ENCODE results near the gene RET.

RET gene

DNA sequence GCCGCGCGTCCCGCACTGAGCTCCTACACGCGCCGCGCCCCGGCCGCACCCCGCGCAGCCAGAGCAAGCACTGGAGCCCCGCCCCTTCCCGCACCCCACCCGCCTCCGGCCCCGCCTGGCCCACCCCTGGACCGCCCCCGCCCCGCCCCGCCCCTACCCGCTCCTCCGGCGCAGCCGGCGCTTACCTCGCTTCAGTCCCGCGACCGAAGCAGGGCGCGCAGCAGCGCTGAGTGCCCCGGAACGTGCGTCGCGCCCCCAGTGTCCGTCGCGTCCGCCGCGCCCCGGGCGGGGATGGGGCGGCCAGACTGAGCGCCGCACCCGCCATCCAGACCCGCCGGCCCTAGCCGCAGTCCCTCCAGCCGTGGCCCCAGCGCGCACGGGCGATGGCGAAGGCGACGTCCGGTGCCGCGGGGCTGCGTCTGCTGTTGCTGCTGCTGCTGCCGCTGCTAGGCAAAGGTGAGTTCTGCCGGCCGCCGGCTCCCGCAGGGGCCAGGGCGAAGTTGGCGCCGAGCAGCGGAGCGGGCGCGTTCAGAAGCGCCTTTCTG, at the start of gene RET:
RET (plus strand) TSS at position 194 of the 545 bp plus-strand sequence; CDS start at position 384, 190 bp downstream.
- DNase-seq, result no peak

DNA sequence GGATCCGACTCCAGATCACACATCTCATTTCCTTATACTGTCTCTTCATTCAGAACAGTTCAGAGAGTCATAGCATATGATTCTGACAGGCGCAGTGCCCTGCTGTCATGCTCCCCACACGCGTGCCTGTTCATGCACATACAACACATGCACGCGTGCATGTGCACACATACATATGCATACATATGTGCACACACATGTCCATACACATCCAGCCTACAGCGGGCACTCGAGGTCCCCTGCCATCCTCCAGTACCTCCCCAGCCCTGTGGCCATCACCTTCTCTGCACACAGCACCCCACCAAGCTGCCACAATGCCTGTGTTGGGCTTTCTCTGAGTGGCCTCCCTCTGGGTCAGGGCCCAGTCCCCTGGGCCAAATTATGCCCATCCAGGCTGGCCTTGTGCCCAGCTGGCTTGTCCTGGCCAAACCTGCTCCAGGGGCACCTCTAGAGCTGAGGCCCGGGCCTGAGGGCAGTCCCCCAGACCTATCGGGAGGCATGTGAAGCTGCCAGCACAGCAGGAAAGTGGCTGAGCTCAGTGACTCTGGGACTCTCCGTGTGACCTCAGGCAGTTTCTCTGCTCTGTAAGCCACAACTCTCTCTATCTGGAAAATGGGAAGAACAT, 49.4 kb upstream of the RET start:
- no peak for DNase-seq

DNA sequence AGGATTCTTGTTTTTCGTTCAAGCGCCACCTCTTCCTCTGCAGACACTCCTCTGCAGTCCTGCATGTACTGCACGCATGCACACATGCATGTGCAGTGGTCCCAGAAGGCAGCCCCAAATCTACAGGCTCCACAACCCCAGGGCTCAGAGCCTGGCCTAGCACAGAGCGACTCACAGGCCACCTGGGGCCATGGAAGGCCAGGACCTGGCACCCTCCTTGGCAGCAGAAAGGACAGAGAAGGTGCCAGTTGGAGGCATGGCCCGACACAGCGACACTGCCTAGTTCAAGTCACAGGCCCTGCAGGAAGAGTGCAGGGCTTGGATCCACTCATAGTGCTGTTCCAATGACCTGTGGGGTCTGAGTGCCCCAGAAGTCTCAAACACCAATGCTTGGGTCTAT, 48.7 kb upstream of the RET start:
- DNase-seq, result no peak

DNA sequence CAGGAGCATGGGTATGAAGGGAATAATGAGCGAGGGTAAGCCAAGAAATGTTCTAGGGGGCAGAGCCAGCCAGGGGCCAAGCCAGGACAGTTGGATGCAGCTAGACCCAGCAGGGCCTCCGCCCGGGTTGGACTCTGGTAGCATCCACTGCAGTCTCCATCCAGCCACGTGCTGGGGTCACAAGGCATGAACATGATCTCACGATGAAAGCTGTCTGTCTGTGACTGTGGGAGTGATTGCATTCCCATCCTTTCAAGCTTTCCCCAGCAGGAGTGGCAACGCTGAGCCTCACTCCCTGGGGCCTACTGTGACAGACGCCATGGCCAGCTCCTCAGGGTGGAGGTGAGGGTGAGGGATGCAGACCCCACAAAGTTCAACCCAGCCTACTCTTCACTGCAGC, 47.8 kb upstream of the RET start:
- no peak for DNase-seq

DNA sequence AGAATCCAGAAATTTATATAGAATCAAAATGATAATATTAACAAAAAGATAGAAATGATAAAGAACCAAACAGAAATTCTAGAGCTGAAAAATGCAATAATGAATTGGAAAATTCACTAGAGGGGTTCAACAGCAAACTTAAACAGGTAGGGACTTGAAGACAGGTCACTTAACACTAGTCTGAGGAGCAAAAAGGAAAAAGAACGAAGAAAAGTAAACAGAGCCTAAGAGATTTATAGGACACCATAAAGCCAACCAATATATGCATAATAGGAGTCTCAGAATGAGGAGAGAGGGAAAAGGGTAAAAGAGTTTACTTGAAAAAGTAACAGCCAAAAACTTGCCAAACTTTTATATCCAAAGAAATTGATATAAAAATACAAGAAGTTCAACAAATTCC, 44.3 kb upstream of the RET start:
- DNase-seq, result no peak

DNA sequence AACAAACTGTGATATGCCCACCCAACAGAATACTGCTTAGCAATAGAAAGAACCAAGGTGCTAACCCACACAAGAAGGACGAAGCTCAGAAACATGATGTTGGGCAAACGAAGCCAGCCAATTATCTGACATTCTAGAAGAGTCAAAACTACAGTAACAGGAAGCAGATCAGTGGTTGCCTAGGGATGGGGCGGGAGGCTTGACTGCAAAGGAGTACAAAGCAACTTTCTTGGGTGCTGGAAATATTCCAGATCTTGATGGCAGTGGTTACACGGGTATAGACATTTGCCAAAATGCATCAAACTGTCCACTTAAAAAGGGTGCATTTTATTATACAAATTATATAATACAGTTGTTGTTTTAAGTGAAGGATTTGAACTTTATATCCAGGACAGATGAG, 41.1 kb upstream of the RET start:
- DNase-seq, result no peak

DNA sequence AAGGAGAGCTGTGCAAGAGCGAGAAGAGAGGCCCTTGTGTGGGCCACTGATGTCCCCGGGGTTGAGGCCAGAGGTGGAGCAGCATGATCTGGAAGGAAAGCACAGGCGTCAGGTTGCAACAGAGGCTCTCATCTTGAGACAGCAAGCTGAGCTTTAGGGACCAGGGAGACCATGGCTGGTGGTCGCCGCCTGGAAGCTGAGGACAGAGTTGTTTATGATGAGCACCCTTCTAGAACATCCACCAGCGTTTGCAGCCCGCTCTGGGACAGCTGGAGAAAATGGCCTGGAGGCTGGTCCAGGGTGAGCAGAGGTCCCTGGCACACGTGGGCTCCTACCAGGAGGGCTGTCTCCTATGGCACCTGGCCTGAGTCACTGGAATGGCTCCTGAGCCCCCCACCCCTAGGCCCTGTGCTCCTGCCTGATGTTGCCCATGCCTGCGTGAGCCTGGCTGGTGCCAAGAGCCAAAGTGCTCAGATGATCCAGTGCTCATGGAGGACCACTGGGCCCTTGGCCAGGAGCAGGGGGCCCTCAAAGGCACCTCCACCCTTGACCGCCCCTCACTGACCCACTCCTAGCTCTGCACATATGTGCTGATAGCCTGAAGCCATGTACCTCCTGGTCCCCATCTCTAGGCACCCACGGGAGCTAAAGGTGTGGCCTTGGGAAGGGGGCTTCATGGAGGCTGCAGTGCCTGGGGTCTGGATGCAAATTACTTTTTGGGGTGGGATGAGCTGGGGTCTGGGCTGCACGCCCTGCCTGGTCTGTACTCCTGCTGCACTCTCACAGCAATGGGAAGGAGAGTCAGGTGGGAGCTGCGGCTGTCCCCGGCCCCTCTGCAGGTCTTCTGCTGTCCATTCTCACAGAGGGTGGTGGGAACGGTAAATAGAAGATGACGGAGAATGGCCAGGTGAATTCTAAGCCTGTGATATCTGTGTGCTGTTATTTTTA, 40.1 kb upstream of the RET start:
- DNase-seq, result no peak

DNA sequence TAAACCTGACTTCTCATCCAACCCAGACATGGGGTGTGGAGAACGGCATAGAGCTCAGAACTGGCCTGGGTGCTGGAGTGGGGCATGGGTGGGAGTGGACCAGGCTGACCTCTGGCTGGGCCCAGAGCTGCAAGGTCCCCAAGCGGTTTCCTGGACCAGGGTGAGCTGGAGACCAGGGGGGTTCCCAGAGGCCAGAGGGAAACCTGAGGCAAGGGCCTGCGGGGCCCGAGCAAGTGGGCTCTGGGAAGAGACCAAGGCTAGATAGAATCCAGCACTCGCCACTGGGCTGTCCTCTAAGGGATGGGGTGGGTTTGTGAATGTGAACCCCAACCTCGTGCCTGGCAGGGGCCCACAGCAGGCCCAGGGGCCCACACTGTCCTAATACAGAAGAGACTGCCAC, 39.4 kb upstream of the RET start:
- no peak for DNase-seq

DNA sequence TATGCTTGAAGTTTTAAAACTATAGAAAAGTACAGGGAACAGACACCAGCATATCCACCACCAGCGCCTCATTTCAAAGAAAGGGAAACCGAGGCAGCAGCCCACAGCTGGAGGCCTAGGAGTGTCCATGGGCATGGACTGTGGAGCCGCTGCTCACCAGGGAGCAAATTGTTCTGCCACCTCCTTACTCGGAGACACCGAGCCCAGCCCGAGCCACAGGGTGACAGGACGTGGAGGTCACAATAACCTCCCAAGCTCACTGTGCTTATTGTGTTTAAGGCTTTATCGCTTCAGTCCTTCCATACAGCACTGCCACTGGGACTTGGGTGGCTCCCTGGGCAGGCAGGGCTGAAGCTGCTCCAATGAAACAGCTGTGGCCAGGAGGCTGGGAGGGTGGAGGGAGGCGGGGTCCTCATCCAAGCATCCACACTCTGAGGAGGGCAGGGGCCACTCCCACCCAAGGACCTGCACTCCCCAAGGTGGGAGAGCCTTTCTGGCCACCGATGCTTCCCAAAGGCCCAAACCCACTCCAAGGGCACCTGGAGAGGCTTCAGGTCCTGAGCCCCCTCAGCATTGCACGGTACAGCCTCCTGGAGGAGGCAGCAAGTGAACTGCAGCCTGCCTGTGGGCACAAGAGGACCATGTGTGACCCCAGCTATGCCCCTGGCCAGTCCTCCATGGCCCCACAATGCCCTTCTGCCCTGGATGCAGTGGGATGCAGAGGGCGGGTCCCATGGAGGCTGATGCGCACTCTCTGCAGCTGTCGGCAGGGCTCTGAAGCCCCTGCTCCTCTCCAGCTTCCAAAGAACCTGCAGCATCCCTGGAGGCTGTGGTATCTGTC, 38.7 kb upstream of the RET start:
- DNase-seq, result no peak

DNA sequence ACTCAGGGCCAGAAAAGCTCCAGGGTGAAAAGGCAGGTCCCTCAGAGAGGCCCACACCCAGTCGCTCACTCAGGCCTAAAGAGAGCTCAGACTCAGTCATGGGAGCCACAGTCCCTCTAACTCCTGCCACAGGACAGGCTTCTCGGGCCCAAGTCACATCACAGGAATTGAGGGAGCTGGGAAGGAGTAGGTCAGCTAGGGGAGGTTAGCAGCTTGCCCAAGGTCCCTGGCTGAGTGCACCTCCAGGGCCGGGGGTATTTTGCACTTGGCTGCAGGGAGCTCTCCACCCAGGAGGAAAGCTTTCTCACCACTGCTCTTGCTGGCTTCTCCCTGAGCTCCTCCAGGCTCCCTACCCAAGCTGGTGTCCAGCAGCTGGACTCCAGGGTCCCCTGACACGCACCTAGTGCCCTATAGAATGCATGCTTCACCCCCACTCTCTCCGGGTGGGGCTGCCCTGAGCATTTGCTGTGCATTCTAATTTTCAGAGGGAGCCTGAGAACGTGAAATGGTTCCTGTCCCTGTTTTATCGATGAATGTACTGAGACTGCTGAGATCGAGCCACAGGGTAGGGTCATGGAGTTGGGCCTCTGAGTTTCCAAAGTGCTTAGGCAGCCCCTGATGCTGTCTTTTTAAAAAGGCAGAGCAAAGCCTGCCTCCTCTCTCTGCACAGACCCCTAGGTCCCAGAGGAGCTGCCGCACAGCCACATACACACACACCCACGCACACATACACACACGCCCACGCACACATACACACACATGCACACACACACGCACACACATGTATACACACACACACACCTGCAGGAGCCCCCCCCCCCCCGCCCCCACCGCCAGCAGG, 37.9 kb upstream of the RET start:
- no peak for DNase-seq

DNA sequence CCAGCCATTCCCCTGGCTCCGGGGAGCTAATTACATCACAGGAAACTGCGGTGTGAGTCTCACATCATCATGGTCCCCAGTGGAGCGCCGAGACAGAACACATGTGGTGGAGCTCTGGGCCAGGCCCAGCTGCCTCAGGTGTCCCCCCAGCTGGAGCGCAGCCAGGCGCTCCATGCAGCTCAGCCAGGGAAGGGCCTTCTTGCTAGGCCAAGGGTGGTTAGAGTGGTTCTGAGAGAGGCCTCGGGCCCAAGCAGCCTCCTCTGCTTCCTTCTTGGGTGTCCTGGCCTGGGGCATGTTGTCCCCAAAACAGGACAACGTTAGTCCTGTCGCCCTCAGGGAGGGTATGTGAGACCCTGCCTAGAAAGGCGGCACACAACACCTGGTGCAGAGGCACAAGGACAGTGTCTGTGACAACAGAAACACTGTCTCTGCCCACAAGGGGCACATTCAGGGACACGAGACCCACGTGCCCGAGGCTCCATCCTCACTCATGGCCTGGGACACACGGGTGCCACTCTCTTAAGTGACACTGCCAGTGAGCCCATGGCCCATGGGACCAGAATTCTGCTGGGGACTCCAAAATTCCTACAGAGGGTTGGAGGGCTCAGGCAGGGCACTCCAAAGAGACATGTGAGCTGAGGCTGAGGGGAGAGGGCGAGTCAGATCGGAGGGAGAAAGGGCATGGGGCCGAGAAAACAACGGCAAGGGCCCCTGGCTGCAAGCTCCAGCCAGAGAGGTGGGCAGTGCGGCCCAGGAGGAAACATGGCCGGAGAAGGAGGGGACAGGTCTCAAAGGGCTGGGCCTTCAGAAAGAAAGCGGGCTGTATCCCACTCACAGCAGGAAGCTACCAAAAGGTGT, 37.0 kb upstream of the RET start:
- DNase-seq, result no peak

DNA sequence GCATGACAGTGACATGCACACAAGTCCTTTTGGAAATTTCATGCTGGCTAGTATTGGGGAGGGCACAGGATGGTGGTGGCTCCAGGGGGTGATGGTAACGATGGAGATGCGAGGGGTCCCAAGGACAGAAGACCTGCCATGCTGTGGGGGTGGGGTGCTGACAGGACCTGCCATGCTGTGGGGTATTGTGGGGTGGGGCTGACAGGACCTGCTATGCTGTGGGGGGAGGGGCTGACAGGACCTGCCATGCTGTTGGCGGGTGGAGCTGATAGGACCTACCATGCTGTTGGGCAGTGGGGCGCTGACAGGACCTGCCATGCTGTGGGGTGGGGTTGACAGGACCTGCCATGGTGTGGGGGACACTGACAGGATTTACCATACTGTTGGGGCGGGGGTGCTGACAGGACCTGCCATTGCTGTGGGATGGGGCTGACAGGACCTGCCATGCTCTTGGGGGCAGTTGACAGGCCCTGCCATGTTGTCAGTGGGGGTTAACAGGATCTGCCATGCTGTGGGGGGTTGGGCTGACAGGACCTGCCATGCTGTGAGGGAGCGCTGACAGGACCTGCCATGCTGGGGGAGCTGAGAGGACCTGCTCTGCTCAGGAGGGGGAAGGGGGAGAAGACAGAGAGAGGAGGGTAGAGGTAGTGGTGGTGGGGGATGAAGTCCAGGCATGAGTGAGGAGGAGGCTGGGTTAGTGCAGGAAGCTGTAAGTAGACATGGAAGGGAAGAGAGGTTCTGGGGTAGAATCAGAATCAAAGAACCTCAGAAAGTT, 36.2 kb upstream of the RET start:
- no peak for DNase-seq

DNA sequence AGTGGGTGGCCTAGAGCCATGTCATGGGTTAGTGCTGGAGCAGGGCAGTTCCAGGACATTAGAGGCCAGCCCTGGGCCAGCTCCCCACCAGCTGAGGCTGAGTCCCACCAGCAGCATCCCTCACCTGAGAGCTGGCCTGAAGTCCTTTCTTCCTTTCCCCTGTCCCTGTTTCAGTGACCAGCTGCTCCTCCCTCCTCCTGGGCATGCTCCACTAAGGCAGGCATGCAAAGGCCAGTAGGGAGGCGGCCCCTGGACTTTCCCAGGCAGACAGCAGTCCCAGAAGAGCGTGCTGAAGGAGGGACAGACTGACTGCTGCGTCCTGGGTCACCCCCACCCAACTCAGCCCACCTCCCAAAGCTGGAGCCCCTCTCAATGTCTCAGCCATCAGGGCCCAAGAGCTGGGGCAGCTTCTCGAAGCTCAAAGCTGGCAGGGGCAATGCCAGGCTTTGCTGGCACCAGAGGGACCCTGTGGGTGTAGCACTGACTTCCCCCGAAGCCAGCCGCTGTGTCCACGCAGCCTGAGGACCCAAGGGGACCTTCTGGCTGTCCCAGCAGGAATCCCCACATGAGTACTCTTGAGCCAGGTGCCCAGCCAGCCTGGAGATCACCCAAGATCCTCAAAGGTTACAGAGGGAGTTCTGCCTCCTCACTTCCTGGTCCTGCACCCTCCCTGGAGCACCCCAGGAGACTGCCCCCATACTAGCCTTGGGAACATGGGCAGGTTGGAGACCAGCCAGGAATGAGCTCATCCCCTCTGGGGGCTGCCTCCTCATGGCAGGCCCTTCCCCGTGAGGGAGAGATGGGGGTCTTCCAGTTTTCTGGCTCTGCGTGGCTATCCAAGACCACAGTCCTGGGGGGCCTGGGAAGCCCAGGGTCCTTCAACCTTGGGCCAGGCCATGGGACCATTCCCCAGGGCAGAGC, 35.2 kb upstream of the RET start:
- DNase-seq, result no peak

DNA sequence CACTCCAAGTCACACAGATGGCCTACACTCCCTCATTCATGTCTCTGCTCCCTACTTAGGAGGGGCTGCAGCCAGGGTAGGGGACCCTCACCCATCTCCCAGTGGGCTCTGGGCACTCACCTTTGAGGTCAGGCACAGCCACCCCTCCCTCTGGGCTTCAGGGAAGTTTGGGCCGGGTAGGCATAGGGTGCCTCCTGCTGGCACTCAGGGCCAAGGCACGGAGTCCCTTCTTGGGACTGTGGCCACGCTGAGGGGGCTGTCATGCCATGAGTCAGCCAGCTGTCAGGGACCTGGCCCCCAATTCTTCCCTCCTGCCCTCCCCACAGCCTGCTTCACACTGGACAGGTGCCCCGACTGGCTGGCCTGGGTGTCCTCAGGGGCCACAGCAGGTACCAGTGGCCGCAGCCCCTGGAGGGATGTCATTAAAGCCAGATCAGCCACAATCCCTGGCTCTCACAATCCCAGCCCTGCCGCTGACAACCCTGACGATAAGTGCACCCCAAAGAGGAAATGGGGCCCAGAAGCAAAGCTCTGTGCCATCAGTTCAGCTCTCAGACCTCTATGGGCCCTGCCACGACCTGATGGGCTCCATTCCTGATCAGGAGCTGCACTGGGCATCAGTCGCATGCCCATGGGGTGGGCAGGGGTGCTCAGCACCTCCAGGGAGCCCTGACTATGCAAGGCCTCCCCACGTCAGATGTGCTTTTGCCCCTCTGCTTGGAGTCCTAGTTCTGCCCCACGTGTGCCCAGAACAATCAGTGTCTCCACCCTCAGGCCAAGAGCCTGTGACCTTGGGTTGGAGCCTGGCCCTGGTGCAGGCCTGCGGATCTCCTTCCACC, 34.1 kb upstream of the RET start:
- DNase-seq, result no peak

DNA sequence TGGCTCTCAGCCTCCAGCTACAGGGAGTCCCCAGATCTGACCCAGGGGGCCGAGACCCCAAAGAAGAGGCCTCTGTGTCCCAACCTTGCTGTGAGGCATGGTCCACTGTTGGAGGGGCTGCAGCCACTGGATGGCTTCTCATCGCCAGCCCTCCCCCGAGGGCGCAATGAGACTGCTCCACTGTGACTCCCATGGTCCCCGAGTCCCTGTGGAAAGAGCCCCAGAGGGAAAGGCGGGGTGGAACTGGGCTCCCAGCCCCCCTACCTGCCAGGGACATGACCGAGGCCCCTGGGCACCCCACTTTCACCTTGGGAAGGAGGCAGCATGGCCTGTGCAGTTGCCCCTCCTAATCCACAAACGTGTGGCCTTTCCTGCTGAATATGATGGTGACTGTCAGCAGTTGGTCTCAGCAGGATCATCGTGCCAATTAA, 33.5 kb upstream of the RET start:
- no peak for DNase-seq

DNA sequence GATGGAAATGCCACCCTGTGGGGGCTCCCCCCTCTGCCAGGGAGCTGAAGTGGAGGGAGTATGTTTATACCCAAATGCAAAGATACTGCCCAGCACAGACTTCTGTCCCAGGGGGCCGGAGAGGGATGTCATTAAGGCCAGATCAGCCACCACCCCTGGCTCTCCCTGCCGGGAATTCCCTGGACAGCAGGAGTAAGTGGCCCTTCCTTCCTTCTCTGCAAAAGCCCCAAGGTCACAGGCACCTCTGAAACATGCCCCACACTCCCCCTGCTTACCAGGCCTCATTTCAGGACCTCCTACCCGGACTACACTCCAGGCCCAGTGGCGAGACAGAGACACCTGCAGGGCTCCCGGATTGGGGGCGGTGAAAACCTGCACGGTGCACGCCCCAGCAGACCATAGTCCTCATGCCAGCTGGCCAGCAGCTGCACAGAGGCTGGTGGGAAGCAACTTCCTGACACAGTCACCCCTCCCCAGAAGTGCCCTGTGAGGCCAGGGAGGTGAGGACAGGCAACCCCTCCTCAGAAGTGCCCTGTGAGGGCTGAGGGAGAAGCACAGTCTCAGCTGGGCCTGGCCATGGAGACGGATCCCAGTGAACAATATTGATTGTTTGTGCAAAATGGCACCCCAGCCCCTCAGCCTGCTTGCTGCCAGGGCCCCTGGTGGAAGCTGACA, 33.0 kb upstream of the RET start:
- no peak for DNase-seq

DNA sequence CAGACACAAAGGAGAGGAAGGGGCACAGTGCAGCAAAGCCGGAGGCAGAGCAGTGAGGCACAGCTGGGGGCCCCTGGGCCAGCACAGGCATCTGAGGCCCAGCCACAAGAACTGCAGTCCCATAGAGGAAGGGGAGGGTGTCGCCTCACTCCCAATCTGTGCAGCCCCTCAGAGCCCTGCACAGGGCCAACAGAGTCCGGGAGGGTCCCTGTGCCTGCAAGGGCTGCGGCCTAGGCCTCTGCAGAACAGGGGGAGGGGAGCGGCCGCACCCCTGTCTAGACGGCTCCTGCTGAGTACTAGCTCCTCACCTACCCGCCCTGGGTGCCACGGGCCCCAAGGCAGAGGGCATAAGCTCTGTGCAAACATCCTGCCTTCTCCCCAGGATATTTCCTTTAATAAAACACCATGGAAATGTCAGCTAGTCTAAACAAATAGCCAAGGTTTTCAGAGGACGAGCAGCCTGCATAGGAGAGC, 32.4 kb upstream of the RET start:
- DNase-seq, result peak; percentile 10
